Measurements from ENCODE around the gene STIL.

The STIL gene

GRCh38 chr1:47201179-47201578, 112.8 kb downstream of the STIL start:
- no peak for DNase-seq (ENCODE audit: extremely low read depth, low read depth)
- no peak overlapping the region for H3K4me3 ChIP-seq (replicated peaks; ENCODE audit: low read depth, low read length)
- TF ChIP-seq CTCF (IDR thresholded peaks at IDR 0.05; ENCODE audit: low read depth, low read length, missing control alignments) = no peak

Data from HFF-Myc (cell line).